Measurements from ENCODE around the gene ADRA2C.

DNA sequence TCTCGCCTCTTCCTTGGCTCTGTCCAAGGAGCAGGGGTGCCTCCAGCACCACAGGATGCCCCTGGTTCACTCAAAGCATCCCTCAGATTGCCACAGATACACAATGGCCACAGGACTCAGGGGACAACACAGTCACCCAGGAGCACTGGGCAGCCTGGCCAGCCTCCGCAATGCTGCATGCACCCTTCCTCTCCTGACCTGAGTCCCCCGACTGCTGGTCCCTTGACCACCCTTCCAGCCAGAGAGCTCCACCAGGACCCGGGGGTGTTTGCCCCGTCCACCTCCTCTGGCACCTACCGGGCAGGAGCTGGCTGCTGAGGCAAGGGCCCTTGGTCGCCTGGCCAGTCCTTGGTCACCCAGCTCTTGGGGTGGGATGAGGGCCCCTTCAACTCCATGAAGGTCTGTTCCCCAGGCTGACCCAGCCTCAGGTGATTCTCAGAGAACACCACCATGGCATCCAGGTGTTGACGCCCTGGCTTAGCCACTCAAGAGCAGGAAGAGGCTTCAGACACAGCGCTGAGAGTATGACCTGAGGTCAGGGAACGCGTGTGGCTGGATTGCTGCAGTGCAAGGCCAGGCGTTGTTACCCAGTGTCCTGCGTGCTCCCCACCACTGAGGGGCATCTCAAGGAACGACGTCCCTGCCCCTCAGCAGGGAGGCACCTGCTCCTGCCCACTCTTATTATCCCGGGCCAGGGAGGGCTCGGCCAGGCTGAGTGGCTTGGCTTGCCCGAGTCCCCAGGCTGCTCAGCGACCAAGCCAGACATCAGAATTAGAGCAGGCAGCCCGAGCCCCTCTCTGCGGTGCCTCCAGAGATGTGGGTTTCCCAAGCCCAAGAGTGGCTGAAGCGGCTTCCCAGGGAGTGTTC lies 10.2 kb downstream of the ADRA2C start:
- TF ChIP-seq, protein P1, sequence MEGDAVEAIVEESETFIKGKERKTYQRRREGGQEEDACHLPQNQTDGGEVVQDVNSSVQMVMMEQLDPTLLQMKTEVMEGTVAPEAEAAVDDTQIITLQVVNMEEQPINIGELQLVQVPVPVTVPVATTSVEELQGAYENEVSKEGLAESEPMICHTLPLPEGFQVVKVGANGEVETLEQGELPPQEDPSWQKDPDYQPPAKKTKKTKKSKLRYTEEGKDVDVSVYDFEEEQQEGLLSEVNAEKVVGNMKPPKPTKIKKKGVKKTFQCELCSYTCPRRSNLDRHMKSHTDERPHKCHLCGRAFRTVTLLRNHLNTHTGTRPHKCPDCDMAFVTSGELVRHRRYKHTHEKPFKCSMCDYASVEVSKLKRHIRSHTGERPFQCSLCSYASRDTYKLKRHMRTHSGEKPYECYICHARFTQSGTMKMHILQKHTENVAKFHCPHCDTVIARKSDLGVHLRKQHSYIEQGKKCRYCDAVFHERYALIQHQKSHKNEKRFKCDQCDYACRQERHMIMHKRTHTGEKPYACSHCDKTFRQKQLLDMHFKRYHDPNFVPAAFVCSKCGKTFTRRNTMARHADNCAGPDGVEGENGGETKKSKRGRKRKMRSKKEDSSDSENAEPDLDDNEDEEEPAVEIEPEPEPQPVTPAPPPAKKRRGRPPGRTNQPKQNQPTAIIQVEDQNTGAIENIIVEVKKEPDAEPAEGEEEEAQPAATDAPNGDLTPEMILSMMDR (IDR thresholded peaks at IDR 0.05; ENCODE audit: poor library complexity), result no peak
- TF ChIP-seq EZH2 (IDR thresholded peaks at IDR 0.05; ENCODE audit: borderline replicate concordance) (no peak), EZH2phosphoT487 (IDR thresholded peaks at IDR 0.05; ENCODE audit: low read depth, severe bottlenecking, unreplicated experiment) (no peak)

Measured in hepatocyte (in vitro differentiated cells).